SU-DHL-6 (cell line): ENCODE data around the gene CDK5R2.

Experiments
- H2AFZ ChIP-seq: fragments of 200-600 bp; sonication (generic); 2 replicates; pipeline ENCODE4 v1.6.1; 2014; ENCODE audit warnings: low read depth, mild to moderate bottlenecking, moderate library complexity, mixed read lengths, antibody characterized with exemption, low read length; ENCODE audit not compliant: severe bottlenecking
- H3F3A ChIP-seq: fragments of 200-600 bp; shearing (Covaris generic); 2 replicates; pipeline ENCODE4 v1.6.0; 2016; ENCODE audit warnings: antibody characterized with exemption, mild to moderate bottlenecking; ENCODE audit not compliant: insufficient read depth
- H3K27ac ChIP-seq: fragments of 200-600 bp; sonication (generic); 2 replicates; pipeline ENCODE4 v1.5.1; 2016; ENCODE audit warnings: low read depth, mild to moderate bottlenecking, low read length, moderate library complexity, mixed read lengths
- H3K27me3 ChIP-seq: fragments of 200-600 bp; sonication (generic), shearing (Covaris generic); 2 replicates; pipeline ENCODE4 v1.6.0; 2014; ENCODE audit warnings: mild to moderate bottlenecking, low read length
- H3K36me3 ChIP-seq: fragments of 200-600 bp; sonication (generic); 2 replicates; pipeline ENCODE4 v1.6.1; 2014; ENCODE audit warnings: mild to moderate bottlenecking, low read length, mixed read lengths
- H3K4me2 ChIP-seq: fragments of 300-600, 200-600 bp; shearing (Covaris generic), sonication (generic); 2 replicates; pipeline ENCODE4 v1.6.0; 2014; ENCODE audit warnings: low read length, low read depth, mild to moderate bottlenecking; ENCODE audit not compliant: poor library complexity, severe bottlenecking
- H3K4me3 ChIP-seq: fragments of 200-600 bp; sonication (generic); 2 replicates; pipeline ENCODE4 v1.5.1; 2014; ENCODE audit warnings: antibody characterized with exemption, low read length, mild to moderate bottlenecking, mixed read lengths; ENCODE audit not compliant: insufficient read depth, poor library complexity, severe bottlenecking
- H3K79me2 ChIP-seq: fragments of 200-600 bp; sonication (generic); 2 replicates; pipeline ENCODE4 v1.6.1; 2014; ENCODE audit warnings: mild to moderate bottlenecking, low read length, moderate library complexity; ENCODE audit not compliant: insufficient read depth
- H3K9ac ChIP-seq: fragments of 200-600 bp; sonication (generic); 2 replicates; pipeline ENCODE4 v1.7.0; 2014; ENCODE audit warnings: mild to moderate bottlenecking, low read length
- H3K9me2 ChIP-seq: fragments of 200-600 bp; sonication (generic); replicated peaks from 2 replicates; pipeline ENCODE4 v1.6.1; 2014; ENCODE audit warnings: low read length; ENCODE audit not compliant: insufficient read depth
- H3K9me3 ChIP-seq: fragments of 200-600 bp; sonication (generic); 2 replicates; pipeline ENCODE4 v1.6.1; 2014; ENCODE audit warnings: low read length, mixed read lengths; ENCODE audit not compliant: insufficient read depth
- H4K20me1 ChIP-seq: fragments of 200-600 bp; sonication (generic); 2 replicates; pipeline ENCODE4 v1.6.1; 2014; ENCODE audit warnings: low read depth, mild to moderate bottlenecking, antibody characterized with exemption, low read length, moderate library complexity, mixed read lengths
- EZH2phosphoT487 ChIP-seq: fragments of 200-600 bp; sonication (generic), shearing (Covaris generic); conservative IDR thresholded peaks from 2 replicates; pipeline ENCODE4 v1.6.1; 2018; ENCODE audit warnings: mild to moderate bottlenecking, antibody characterized with exemption, low read length, moderate library complexity, mixed read lengths
- TF ChIP-seq, protein P1 (sequence below): fragments of 200-600 bp; sonication (generic); IDR thresholded peaks from one replicate; pipeline ENCODE4 v1.5.1; 2017; ENCODE audit warnings: antibody characterized with exemption, mild to moderate bottlenecking, low read length, moderate library complexity; ENCODE audit not compliant: insufficient read depth, poor library complexity, severe bottlenecking

Gene CDK5R2

DNA sequence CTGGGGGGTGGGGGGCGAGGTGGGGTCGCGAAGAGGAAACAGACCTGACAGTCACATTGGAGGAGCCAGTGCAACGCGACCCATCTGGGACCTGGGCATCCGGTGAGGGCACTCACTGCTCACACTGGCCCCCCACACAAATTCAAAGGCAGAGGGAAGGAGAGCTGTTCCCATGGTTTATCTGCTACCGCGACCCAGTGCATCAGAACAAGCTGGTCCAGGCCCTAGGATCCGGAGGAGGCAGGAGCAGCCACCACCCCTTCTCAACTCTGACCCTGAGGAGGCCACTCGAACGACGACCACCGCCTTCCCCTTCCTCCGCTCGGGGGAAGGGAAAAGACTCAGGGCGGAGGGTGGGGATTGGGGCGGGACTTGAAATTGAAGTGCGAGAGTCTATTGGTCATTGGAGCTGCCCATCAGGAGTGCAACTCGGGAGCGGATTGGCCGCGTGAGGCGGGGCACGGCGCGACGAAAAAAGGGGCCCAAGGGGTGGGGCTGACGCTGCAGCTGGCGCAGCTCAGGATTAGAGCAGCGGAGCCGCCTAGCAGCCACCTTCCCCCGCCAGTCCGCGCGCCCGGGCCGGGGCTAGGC is at the start of gene CDK5R2:
Gene CDK5R2, plus strand, starts transcription at position 526 of the 591 bp plus-strand sequence. CDS start 155 bp downstream, outside the sequence.
- Histone ChIP-seq H3K4me3 (peak within 1 kb of the TSS; percentile 63), H3F3A (no peaks in the 10 kb centered on the region), H3K9me3 (no peaks in the 10 kb centered on the region), H4K20me1 (no peaks in the 10 kb centered on the region), H2AFZ (peak within 1 kb of the TSS; percentile 90), H3K9me2 (no peaks in the 10 kb centered on the region), H3K79me2 (no peaks in the 10 kb centered on the region), H3K27ac (no peak within 1 kb of the TSS), H3K4me2 (peak within 1 kb of the TSS; percentile 50), H3K36me3 (no peaks in the 10 kb centered on the region), H3K9ac (peak within 1 kb of the TSS; percentile 58), H3K27me3 (no peaks in the 10 kb centered on the region)
- TF ChIP-seq, protein P1, sequence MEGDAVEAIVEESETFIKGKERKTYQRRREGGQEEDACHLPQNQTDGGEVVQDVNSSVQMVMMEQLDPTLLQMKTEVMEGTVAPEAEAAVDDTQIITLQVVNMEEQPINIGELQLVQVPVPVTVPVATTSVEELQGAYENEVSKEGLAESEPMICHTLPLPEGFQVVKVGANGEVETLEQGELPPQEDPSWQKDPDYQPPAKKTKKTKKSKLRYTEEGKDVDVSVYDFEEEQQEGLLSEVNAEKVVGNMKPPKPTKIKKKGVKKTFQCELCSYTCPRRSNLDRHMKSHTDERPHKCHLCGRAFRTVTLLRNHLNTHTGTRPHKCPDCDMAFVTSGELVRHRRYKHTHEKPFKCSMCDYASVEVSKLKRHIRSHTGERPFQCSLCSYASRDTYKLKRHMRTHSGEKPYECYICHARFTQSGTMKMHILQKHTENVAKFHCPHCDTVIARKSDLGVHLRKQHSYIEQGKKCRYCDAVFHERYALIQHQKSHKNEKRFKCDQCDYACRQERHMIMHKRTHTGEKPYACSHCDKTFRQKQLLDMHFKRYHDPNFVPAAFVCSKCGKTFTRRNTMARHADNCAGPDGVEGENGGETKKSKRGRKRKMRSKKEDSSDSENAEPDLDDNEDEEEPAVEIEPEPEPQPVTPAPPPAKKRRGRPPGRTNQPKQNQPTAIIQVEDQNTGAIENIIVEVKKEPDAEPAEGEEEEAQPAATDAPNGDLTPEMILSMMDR: no peak
- no peak for TF ChIP-seq EZH2phosphoT487

DNA sequence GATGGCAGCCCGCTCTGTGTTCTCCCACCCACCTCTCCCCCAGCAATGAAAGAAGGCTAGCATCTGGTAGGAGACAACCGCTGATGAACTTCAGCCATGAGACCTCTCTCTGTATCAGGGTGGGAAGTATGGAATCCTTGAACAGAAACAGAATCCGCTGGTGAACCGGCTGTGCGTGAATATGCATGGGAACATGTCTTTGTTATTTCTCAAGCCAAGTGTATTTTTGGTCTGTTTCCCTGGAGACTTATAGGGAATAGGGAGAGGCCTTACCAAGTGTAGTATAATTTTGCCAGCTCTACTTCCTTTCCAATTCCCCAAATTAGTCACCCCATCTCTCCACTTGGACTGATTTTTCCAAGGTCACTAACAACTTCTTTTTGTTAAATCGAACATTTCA is 48.7 kb upstream of the CDK5R2 start:
- TF ChIP-seq EZH2phosphoT487: no peak
- TF ChIP-seq, protein P1: no peak
- Histone ChIP-seq H3K4me3 (no peak overlapping the region), H3K79me2 (no peaks in the 10 kb centered on the region), H3K27ac (no peak overlapping the region), H3K27me3 (no peaks in the 10 kb centered on the region), H3K36me3 (no peaks in the 10 kb centered on the region), H2AFZ (no peak overlapping the region), H3K9me3 (no peaks in the 10 kb centered on the region), H3K9ac (no peak overlapping the region), H4K20me1 (no peaks in the 10 kb centered on the region), H3K9me2 (no peaks in the 10 kb centered on the region), H3K4me2 (peak overlapping the region; percentile 92), H3F3A (peaks cover 5% of the 10 kb centered on the region; the same call in 1 of the 2 replicates)

DNA sequence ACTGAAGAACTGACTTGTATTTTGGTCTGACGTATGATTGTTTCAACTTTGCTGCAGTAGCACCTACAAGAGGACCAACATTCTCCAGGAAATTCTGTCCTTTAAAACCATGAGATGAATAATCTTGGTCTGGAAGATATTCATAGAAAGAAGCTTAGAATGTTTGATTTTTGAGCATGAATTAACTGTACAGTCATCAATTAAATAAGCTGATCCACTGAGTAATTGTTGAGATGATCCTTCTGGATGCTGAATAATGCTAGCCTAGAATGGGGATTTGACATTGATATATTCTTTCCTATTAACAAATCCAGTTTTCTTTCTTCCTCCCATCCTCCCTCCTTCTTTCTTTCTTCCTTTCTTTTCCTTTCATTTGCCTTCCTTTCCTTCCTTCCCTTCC is 39.0 kb upstream of the CDK5R2 start:
- Histone ChIP-seq H3K4me2 (no peak overlapping the region), H3K4me3 (no peak overlapping the region), H3F3A (no peaks in the 10 kb centered on the region), H3K9me2 (no peaks in the 10 kb centered on the region), H3K27ac (no peak overlapping the region), H2AFZ (no peak overlapping the region), H3K9ac (no peak overlapping the region), H3K27me3 (no peaks in the 10 kb centered on the region), H3K79me2 (no peaks in the 10 kb centered on the region), H3K36me3 (no peaks in the 10 kb centered on the region), H3K9me3 (no peaks in the 10 kb centered on the region; the same call in 1 of the 2 replicates), H4K20me1 (no peaks in the 10 kb centered on the region)
- TF ChIP-seq EZH2phosphoT487: no peak
- TF ChIP-seq, protein P1: no peak
